NB4 (cell line): ENCODE results near the gene NOTCH3.
A peak's percentile ranks its signal among the peaks of the same experiment; 100 is the strongest.

Experiments used
- DNase-seq: peaks from one replicate; pipeline ENCODE4 v3.0.0; 2010; ENCODE audit warnings: low read depth
- H3K4me3 ChIP-seq: one replicate; pipeline ENCODE4 v1.5.1; 2011; ENCODE audit warnings: mild to moderate bottlenecking, low read depth, low read length, moderate library complexity
- CTCF ChIP-seq: IDR thresholded peaks from one replicate; pipeline ENCODE4 v1.5.1; 2012; ENCODE audit warnings: low read depth, low read length
- MYC ChIP-seq: IDR thresholded peaks from 2 replicates; pipeline ENCODE4 v1.6.1; 2011; ENCODE audit warnings: low read depth, low read length
- POLR2A ChIP-seq: IDR thresholded peaks from 2 replicates; pipeline ENCODE4 v1.6.1; 2011; ENCODE audit warnings: mild to moderate bottlenecking; ENCODE audit not compliant: insufficient read length; ENCODE audit errors: extremely low read depth
- TF ChIP-seq, protein P1 (sequence below): IDR thresholded peaks from 2 replicates; pipeline ENCODE4 v1.6.1; 2011; ENCODE audit warnings: low read depth, low read length

Gene NOTCH3

GRCh38 chr19:15175609-15176008, 25.2 kb downstream of the NOTCH3 start:
- TF ChIP-seq, protein P1, sequence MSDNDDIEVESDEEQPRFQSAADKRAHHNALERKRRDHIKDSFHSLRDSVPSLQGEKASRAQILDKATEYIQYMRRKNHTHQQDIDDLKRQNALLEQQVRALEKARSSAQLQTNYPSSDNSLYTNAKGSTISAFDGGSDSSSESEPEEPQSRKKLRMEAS: no peak
- no peak for TF ChIP-seq CTCF
- no peak for TF ChIP-seq MYC
- TF ChIP-seq POLR2A: no peak
- DNase-seq: no peak

DNA sequence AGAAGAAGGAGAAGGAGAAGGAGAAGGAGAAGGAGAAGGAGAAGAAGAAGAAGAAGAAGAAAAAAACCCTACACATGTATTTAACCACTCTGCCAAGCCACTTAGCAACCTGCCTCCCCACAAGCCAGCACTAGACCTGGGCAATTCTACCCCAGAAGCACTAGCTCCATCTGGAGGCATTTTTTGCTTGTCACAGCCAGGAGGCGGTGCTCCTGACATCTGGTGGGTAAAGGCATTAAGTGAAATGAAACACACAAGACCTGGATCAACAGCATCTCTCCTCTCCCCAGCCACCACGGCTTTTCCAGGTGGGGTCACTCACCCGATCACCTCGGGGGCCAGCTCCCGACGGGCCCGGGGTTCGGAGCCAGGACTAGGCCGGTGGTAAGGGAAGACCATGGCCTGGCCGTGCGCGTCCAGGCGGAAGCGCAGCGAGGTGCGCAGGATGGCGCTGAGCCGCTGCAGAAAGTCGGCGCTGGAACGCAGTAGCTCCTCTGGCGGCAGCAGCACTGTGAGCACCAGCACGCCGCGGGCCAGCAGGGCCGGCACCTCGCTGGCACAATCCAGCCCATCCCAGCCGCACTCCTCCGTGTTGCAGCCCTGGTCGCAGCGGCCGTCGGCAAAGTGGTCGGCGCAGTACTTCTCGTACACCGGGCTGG, 26.9 kb downstream of the NOTCH3 start:
- peak; percentile 56 for TF ChIP-seq CTCF
- no peak for TF ChIP-seq MYC
- peak; percentile 64 for DNase-seq
- H3K4me3 ChIP-seq: no peak overlapping the region

More at GRCh38 chr19:15175609-15176008, 25.2 kb downstream of the NOTCH3 start:
- no peak overlapping the region for H3K4me3 ChIP-seq

DNA sequence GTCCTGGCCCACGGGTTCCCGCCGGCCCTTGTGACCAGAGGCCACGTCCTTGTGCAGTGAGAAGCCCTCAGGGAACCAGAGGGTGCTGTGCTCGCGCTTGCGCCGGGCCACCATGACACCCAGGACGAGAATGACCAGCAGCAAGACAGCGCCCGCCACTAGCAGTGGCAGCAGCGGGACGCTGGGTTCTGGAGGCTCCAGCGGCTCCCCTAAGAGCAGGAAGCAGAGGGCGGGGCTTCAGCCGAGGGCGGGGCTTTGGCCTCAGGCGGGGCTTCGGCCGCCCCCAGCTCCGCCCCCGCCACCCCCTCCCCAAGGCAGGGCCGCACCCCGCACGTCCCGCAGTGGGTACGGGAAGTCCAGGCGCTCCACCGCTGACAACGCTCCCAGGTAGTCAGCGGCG, 30.4 kb downstream of the NOTCH3 start:
- no peak for DNase-seq
- TF ChIP-seq MYC (no peak), CTCF (no peak), POLR2A (no peak)
- TF ChIP-seq, protein P1: no peak
- no peak overlapping the region for H3K4me3 ChIP-seq

GRCh38 chr19:15169541-15170285, 31.1 kb downstream of the NOTCH3 start:
- no peak overlapping the region for H3K4me3 ChIP-seq
- TF ChIP-seq MYC (no peak), POLR2A (no peak), CTCF (no peak)
- TF ChIP-seq, protein P1: no peak
- no peak for DNase-seq

- TF ChIP-seq CTCF: no peak
- TF ChIP-seq POLR2A: no peak
- TF ChIP-seq MYC: no peak
- TF ChIP-seq, protein P1: peak; percentile 60
- no peak for DNase-seq
- no peak overlapping the region for H3K4me3 ChIP-seq
Observed at GRCh38 chr19:15166700-15167099, 34.1 kb downstream of the NOTCH3 start.
